ENCODE measurements around the gene TAS2R42. TPM values are rescaled to one million over a fixed set of nuclear protein-coding genes. Genes with fewer than 3 reads are reported as not detected.

TAS2R42 gene
- total RNA-seq, 1 donor from 2014 or later: not detected

- Mint-ChIP-seq H3K4me3 (ENCODE audit: unreplicated experiment) (no peak overlapping the region), H3K27me3 (ENCODE audit: unreplicated experiment) (no peaks in the 10 kb centered on the region), H3K9me3 (ENCODE audit: unreplicated experiment) (no peaks in the 10 kb centered on the region), H3K4me1 (ENCODE audit: low read depth, unreplicated experiment) (peaks cover 6% of the 10 kb centered on the region), H3K27ac (ENCODE audit: unreplicated experiment) (no peak overlapping the region), H3K36me3 (ENCODE audit: unreplicated experiment) (no peaks in the 10 kb centered on the region)
- TF ChIP-seq CTCF (IDR thresholded peaks at IDR 0.05; ENCODE audit: partially characterized antibody, unreplicated experiment): no peak
- no peak for DNase-seq
Measured at GRCh38 chr12:11150832-11151231, 35.9 kb downstream of the TAS2R42 start.

- Mint-ChIP-seq H3K4me3 (ENCODE audit: unreplicated experiment) (no peak overlapping the region), H3K9me3 (ENCODE audit: unreplicated experiment) (peaks cover 2% of the 10 kb centered on the region), H3K4me1 (ENCODE audit: low read depth, unreplicated experiment) (peaks cover 6% of the 10 kb centered on the region), H3K27ac (ENCODE audit: unreplicated experiment) (no peak overlapping the region), H3K27me3 (ENCODE audit: unreplicated experiment) (no peaks in the 10 kb centered on the region), H3K36me3 (ENCODE audit: unreplicated experiment) (peaks cover 8% of the 10 kb centered on the region)
- TF ChIP-seq CTCF (IDR thresholded peaks at IDR 0.05; ENCODE audit: partially characterized antibody, unreplicated experiment): no peak
- DNase-seq: no peak
Measured at GRCh38 chr12:11147420-11147819, 39.3 kb downstream of the TAS2R42 start.

- no peak for DNase-seq
- no peaks in the 10 kb centered on the region for H3K27me3 Mint-ChIP-seq (ENCODE audit: unreplicated experiment)
- no peak overlapping the region for H3K4me3 Mint-ChIP-seq (ENCODE audit: unreplicated experiment)
- no peaks in the 10 kb centered on the region for H3K4me1 Mint-ChIP-seq (ENCODE audit: low read depth, unreplicated experiment)
- peaks cover 8% of the 10 kb centered on the region for H3K36me3 Mint-ChIP-seq (ENCODE audit: unreplicated experiment)
- H3K9me3 Mint-ChIP-seq (ENCODE audit: unreplicated experiment): peaks cover 2% of the 10 kb centered on the region
- no peak overlapping the region for H3K27ac Mint-ChIP-seq (ENCODE audit: unreplicated experiment)
- no peak for TF ChIP-seq CTCF (IDR thresholded peaks at IDR 0.05; ENCODE audit: partially characterized antibody, unreplicated experiment)
Measured at GRCh38 chr12:11144297-11144696, 42.4 kb downstream of the TAS2R42 start.

- no peak for TF ChIP-seq CTCF (IDR thresholded peaks at IDR 0.05; ENCODE audit: partially characterized antibody, unreplicated experiment)
- no peak overlapping the region for H3K4me3 Mint-ChIP-seq (ENCODE audit: unreplicated experiment)
- no peak overlapping the region for H3K27ac Mint-ChIP-seq (ENCODE audit: unreplicated experiment)
- no peak for DNase-seq
- H3K9me3 Mint-ChIP-seq (ENCODE audit: unreplicated experiment): peaks cover 2% of the 10 kb centered on the region
- H3K4me1 Mint-ChIP-seq (ENCODE audit: low read depth, unreplicated experiment): no peaks in the 10 kb centered on the region
- H3K36me3 Mint-ChIP-seq (ENCODE audit: unreplicated experiment): peaks cover 8% of the 10 kb centered on the region
- H3K27me3 Mint-ChIP-seq (ENCODE audit: unreplicated experiment): no peaks in the 10 kb centered on the region
Measured at GRCh38 chr12:11143352-11143751, 43.4 kb downstream of the TAS2R42 start.

GRCh38 chr12:11136075-11136474 lies 50.7 kb downstream of the TAS2R42 start:
- Mint-ChIP-seq H3K36me3 (ENCODE audit: unreplicated experiment) (no peaks in the 10 kb centered on the region), H3K27me3 (ENCODE audit: unreplicated experiment) (no peaks in the 10 kb centered on the region), H3K9me3 (ENCODE audit: unreplicated experiment) (no peaks in the 10 kb centered on the region), H3K4me1 (ENCODE audit: low read depth, unreplicated experiment) (peaks cover 2% of the 10 kb centered on the region), H3K4me3 (ENCODE audit: unreplicated experiment) (no peak overlapping the region), H3K27ac (ENCODE audit: unreplicated experiment) (no peak overlapping the region)
- TF ChIP-seq CTCF (IDR thresholded peaks at IDR 0.05; ENCODE audit: partially characterized antibody, unreplicated experiment): no peak
- DNase-seq: no peak

Other genes starting within 250 kb of the TAS2R42 start
- 3.3 TPM for gene TAS2R14, start 247.7 kb downstream of the TAS2R42 start, total RNA-seq (ENCODE audit: unreplicated experiment)
- 1.3 TPM for gene TAS2R50, start 200.0 kb downstream of the TAS2R42 start, total RNA-seq (ENCODE audit: unreplicated experiment)
- 3.4 TPM for gene TAS2R20, start 188.6 kb downstream of the TAS2R42 start, total RNA-seq (ENCODE audit: unreplicated experiment)
- 7.9 TPM for gene TAS2R19, start 164.3 kb downstream of the TAS2R42 start, total RNA-seq (ENCODE audit: unreplicated experiment)
- 5.7 TPM for gene TAS2R31, start 155.5 kb downstream of the TAS2R42 start, total RNA-seq (ENCODE audit: unreplicated experiment)
- gene TAS2R46, start 124.6 kb downstream of the TAS2R42 start, total RNA-seq (ENCODE audit: unreplicated experiment): 3.3 TPM
- 1.5 TPM for gene TAS2R43, start 94.6 kb downstream of the TAS2R42 start, total RNA-seq (ENCODE audit: unreplicated experiment)
- gene TAS2R30, start 52.3 kb downstream of the TAS2R42 start, total RNA-seq (ENCODE audit: unreplicated experiment): 5.1 TPM
- 12.0 TPM for gene SMIM10L1, start 15.7 kb downstream of the TAS2R42 start, total RNA-seq (ENCODE audit: unreplicated experiment)
- gene PRB3, start 82.8 kb upstream of the TAS2R42 start, total RNA-seq (ENCODE audit: unreplicated experiment): not detected
- gene PRB4, start 123.5 kb upstream of the TAS2R42 start, total RNA-seq (ENCODE audit: unreplicated experiment): not detected
- not detected for gene PRB2, start 208.6 kb upstream of the TAS2R42 start, total RNA-seq (ENCODE audit: unreplicated experiment)